T-helper 17 cell (primary cell): ENCODE data around the gene KXD1. TPM values are rescaled to one million over a fixed set of nuclear protein-coding genes. Genes with fewer than 3 reads are reported as not detected.
A peak's percentile ranks its signal among the peaks of the same experiment; 100 is the strongest.
"Not testable (repeated sequence)": the region's sequence is repeated elsewhere in the genome, so short reads cannot be mapped to it uniquely, and the experiment has no call there.

Experiments used
- ATAC-seq: fragments of 150-1000 bp; cut with Tn5 transposase; 2 replicates; pipeline ENCODE4 v1.10.0; 2021; ENCODE audit warnings: mild to moderate bottlenecking, moderate library complexity
- DNase-seq, 3 donors: peaks; one replicate each; pipeline versions ENCODE4 v3.0.0 to v3.0.0-alpha.2; 2020 to 2021
- H3K9me3 ChIP-seq: one replicate; pipeline ENCODE4 v1.7.0; 2013; ENCODE audit warnings: low read length, mild to moderate bottlenecking; ENCODE audit not compliant: control insufficient read depth, poor library complexity, severe bottlenecking
- H3K27ac Mint-ChIP-seq: one replicate; pipeline ENCODE4 v1.8.0; 2022; ENCODE audit warnings: mild to moderate bottlenecking, moderate library complexity, mixed read lengths
- H3K27me3 Mint-ChIP-seq: one replicate; pipeline ENCODE4 v1.8.0; 2022; ENCODE audit warnings: mixed read lengths
- H3K36me3 Mint-ChIP-seq: one replicate; pipeline ENCODE4 v1.8.0; 2022; ENCODE audit warnings: low read depth, mixed read lengths
- H3K4me1 Mint-ChIP-seq: one replicate; pipeline ENCODE4 v1.8.0; 2022; ENCODE audit warnings: mild to moderate bottlenecking, mixed read lengths
- H3K4me3 Mint-ChIP-seq: one replicate; pipeline ENCODE4 v1.8.0; 2022; ENCODE audit warnings: mild to moderate bottlenecking, moderate library complexity, mixed read lengths
- total RNA-seq, 4 donors: library from RNA in 2 of 4; stranded (reverse) in 2 of 4; gene quantifications; one replicate each; pipeline ENCODE4 v1.2.3 and lab custom pipeline; 2022 to 2026

KXD1 gene
- total RNA-seq, 2 donors from 2014 or later = 69.6 to 78.5 TPM

GRCh38 chr19:18592732-18593131 lies 35.1 kb downstream of the KXD1 start:
- not testable (repeated sequence) for H3K27me3 Mint-ChIP-seq, ATAC-seq, H3K36me3 Mint-ChIP-seq, H3K9me3 ChIP-seq, DNase-seq, H3K27ac Mint-ChIP-seq
- Mint-ChIP-seq H3K4me1 (peaks cover 23% of the 10 kb centered on the region), H3K4me3 (peak overlapping the region; percentile 36)

GRCh38 chr19:18593367-18594095 lies 35.9 kb downstream of the KXD1 start:
- ATAC-seq (no peak), DNase-seq (no peak)
- H3K9me3 ChIP-seq = no peaks in the 10 kb centered on the region
- H3K4me1 Mint-ChIP-seq = peaks cover 16% of the 10 kb centered on the region
- peak overlapping the region; percentile 71 for H3K4me3 Mint-ChIP-seq
- no peaks in the 10 kb centered on the region for H3K27me3 Mint-ChIP-seq
- H3K36me3 Mint-ChIP-seq = no peaks in the 10 kb centered on the region
- no peak overlapping the region for H3K27ac Mint-ChIP-seq

GRCh38 chr19:18594096-18594823 lies 36.6 kb downstream of the KXD1 start:
- DNase-seq = peak; percentile 68 to 73 (median 71)
- peak; percentile 77 for ATAC-seq
- Mint-ChIP-seq H3K36me3 (no peaks in the 10 kb centered on the region), H3K27ac (peak overlapping the region; percentile 41), H3K4me1 (peaks cover 16% of the 10 kb centered on the region), H3K4me3 (peak overlapping the region; percentile 86), H3K27me3 (peaks cover 6% of the 10 kb centered on the region)
- H3K9me3 ChIP-seq = no peaks in the 10 kb centered on the region

- peaks cover 12% of the 10 kb centered on the region for H3K27me3 Mint-ChIP-seq
- H3K27ac Mint-ChIP-seq = peak overlapping the region; percentile 41
- no peaks in the 10 kb centered on the region for H3K36me3 Mint-ChIP-seq
- H3K4me1 Mint-ChIP-seq = peaks cover 12% of the 10 kb centered on the region
- no peak for DNase-seq
- H3K4me3 Mint-ChIP-seq = peak overlapping the region; percentile 86
- no peaks in the 10 kb centered on the region for H3K9me3 ChIP-seq
- ATAC-seq = no peak
These were observed 37.2 kb downstream of the KXD1 start for GRCh38 chr19:18594824-18595373.

- Mint-ChIP-seq H3K27ac (no peak overlapping the region), H3K27me3 (peaks cover 18% of the 10 kb centered on the region), H3K36me3 (no peaks in the 10 kb centered on the region), H3K4me3 (peak overlapping the region; percentile 63), H3K4me1 (peaks cover 9% of the 10 kb centered on the region)
- no peaks in the 10 kb centered on the region for H3K9me3 ChIP-seq
- no peak for ATAC-seq
- no peak for DNase-seq
These were observed 37.8 kb downstream of the KXD1 start for GRCh38 chr19:18595475-18595874.

- DNase-seq = no peak
- Mint-ChIP-seq H3K36me3 (no peaks in the 10 kb centered on the region), H3K4me1 (peaks cover 6% of the 10 kb centered on the region), H3K4me3 (no peak overlapping the region), H3K27me3 (peaks cover 29% of the 10 kb centered on the region), H3K27ac (no peak overlapping the region)
- no peaks in the 10 kb centered on the region for H3K9me3 ChIP-seq
- ATAC-seq = no peak
These were observed 39.1 kb downstream of the KXD1 start for GRCh38 chr19:18596752-18597157.

- H3K27ac Mint-ChIP-seq = no peak overlapping the region
- H3K36me3 Mint-ChIP-seq = peaks cover 2% of the 10 kb centered on the region
- peaks cover 8% of the 10 kb centered on the region for H3K4me1 Mint-ChIP-seq
- H3K27me3 Mint-ChIP-seq = peaks cover 40% of the 10 kb centered on the region
- H3K9me3 ChIP-seq = no peaks in the 10 kb centered on the region
- no peak overlapping the region for H3K4me3 Mint-ChIP-seq
- no peak for ATAC-seq
- no peak for DNase-seq
These were observed 40.4 kb downstream of the KXD1 start for GRCh38 chr19:18597809-18598660.

- H3K4me3 Mint-ChIP-seq = no peak overlapping the region
- ATAC-seq (no peak), DNase-seq (no peak)
- H3K27me3 Mint-ChIP-seq = peaks cover 46% of the 10 kb centered on the region
- H3K27ac Mint-ChIP-seq = no peak overlapping the region
- H3K36me3 Mint-ChIP-seq = peaks cover 3% of the 10 kb centered on the region
- H3K9me3 ChIP-seq = no peaks in the 10 kb centered on the region
- peaks cover 11% of the 10 kb centered on the region for H3K4me1 Mint-ChIP-seq
These were observed 41.8 kb downstream of the KXD1 start for GRCh38 chr19:18599485-18599884.

- peaks cover 58% of the 10 kb centered on the region for H3K27me3 Mint-ChIP-seq
- not testable (repeated sequence) for ATAC-seq, H3K27ac Mint-ChIP-seq
These were observed 43.2 kb downstream of the KXD1 start for GRCh38 chr19:18600692-18601397.

GRCh38 chr19:18601875-18602274 lies 44.2 kb downstream of the KXD1 start:
- ATAC-seq (no peak), DNase-seq (no peak)
- Mint-ChIP-seq H3K27me3 (peaks cover 58% of the 10 kb centered on the region), H3K27ac (no peak overlapping the region), H3K4me3 (no peak overlapping the region), H3K4me1 (peaks cover 8% of the 10 kb centered on the region), H3K36me3 (peaks cover 6% of the 10 kb centered on the region)
- no peaks in the 10 kb centered on the region for H3K9me3 ChIP-seq

More at GRCh38 chr19:18600692-18601397, 43.2 kb downstream of the KXD1 start:
- DNase-seq, H3K9me3 ChIP-seq, H3K36me3 Mint-ChIP-seq, H3K4me3 Mint-ChIP-seq: not testable (repeated sequence)
- peaks cover 10% of the 10 kb centered on the region for H3K4me1 Mint-ChIP-seq

- Mint-ChIP-seq H3K27ac (no peak overlapping the region), H3K27me3 (peaks cover 69% of the 10 kb centered on the region), H3K4me1 (peaks cover 11% of the 10 kb centered on the region), H3K4me3 (no peak overlapping the region), H3K36me3 (peaks cover 8% of the 10 kb centered on the region)
- ATAC-seq (peak; percentile 70), DNase-seq (no peak)
- no peaks in the 10 kb centered on the region for H3K9me3 ChIP-seq
These were observed 45.7 kb downstream of the KXD1 start for GRCh38 chr19:18603255-18603957.
